ENCODE data around the gene PDE6D.
A peak's percentile ranks its signal among the peaks of the same experiment; 100 is the strongest.

- TF ChIP-seq TAF1 (IDR thresholded peaks at IDR 0.05; ENCODE audit: low read depth, low read length) (no peak; the same call in 1 of the 2 replicates), POLR2A (IDR thresholded peaks at IDR 0.05; ENCODE audit: low read depth, low read length) (no peak; the same call in 1 of the 2 replicates), POLR2AphosphoS5 (IDR thresholded peaks at IDR 0.05; ENCODE audit: low read depth, low read length) (peak; percentile 80), SPI1 (IDR thresholded peaks at IDR 0.05; ENCODE audit: low read depth, low read length) (no peak), PAX5 (IDR thresholded peaks at IDR 0.05; ENCODE audit: insufficient read depth, low read length, severe bottlenecking) (no peak), POU2F2 (IDR thresholded peaks at IDR 0.05; ENCODE audit: low read depth, low read length) (no peak)
Measured at GRCh38 chr2:231708773-231709635, 72.1 kb downstream of the PDE6D start.

All from GM12891 (cell line).